MM.1S (cell line): ENCODE data around the gene PTPDC1.

Experiments used
- DNase-seq: peaks from one replicate; pipeline ENCODE4 v3.0.0-alpha.2; 2015
- H2AFZ ChIP-seq: fragments of 300-600 bp; sonication (generic); 2 replicates; pipeline ENCODE4 v1.6.0; 2016; ENCODE audit warnings: antibody characterized with exemption, low read length
- H3F3A ChIP-seq: fragments of 300-600 bp; sonication (generic); 2 replicates; pipeline ENCODE4 v1.6.1; 2016; ENCODE audit warnings: mild to moderate bottlenecking, antibody characterized with exemption, low read length, moderate library complexity, mixed read lengths; ENCODE audit not compliant: insufficient read depth
- H3K27ac ChIP-seq: fragments of 300-600 bp; sonication (generic); 2 replicates; pipeline ENCODE4 v1.5.1; 2016; ENCODE audit warnings: mild to moderate bottlenecking, low read length
- H3K27me3 ChIP-seq: fragments of 300-600 bp; sonication (generic); replicated peaks from 2 replicates; pipeline ENCODE4 v1.6.0; 2016; ENCODE audit warnings: low read length; ENCODE audit not compliant: insufficient read depth
- H3K36me3 ChIP-seq: fragments of 300-600 bp; sonication (generic); replicated peaks from 2 replicates; pipeline ENCODE4 v1.6.1; 2016; ENCODE audit warnings: mild to moderate bottlenecking, low read length, mixed read lengths; ENCODE audit not compliant: insufficient read depth
- H3K4me1 ChIP-seq: fragments of 300-600 bp; sonication (generic); 2 replicates; pipeline ENCODE4 v1.6.1; 2016; ENCODE audit warnings: low read length, mixed read lengths
- H3K4me2 ChIP-seq: fragments of 300-600 bp; sonication (generic); 2 replicates; pipeline ENCODE4 v1.6.0; 2016; ENCODE audit warnings: low read depth, low read length
- H3K4me3 ChIP-seq: fragments of 300-600 bp; sonication (generic); 2 replicates; pipeline ENCODE4 v1.5.1; 2016; ENCODE audit warnings: low read length, mixed read lengths
- H3K79me2 ChIP-seq: fragments of 300-600 bp; sonication (generic); 2 replicates; pipeline ENCODE4 v1.6.1; 2016; ENCODE audit warnings: mixed run types, low read length, mixed read lengths
- H3K9ac ChIP-seq: fragments of 300-600 bp; sonication (generic); 2 replicates; pipeline ENCODE4 v1.6.1; 2016; ENCODE audit warnings: low read length, mixed read lengths
- H3K9me2 ChIP-seq: fragments of 300-600 bp; sonication (generic); replicated peaks from 2 replicates; pipeline ENCODE4 v1.6.1; 2016; ENCODE audit warnings: mild to moderate bottlenecking, low read length, mixed read lengths; ENCODE audit not compliant: insufficient read depth
- H3K9me3 ChIP-seq: fragments of 300-600 bp; sonication (generic); replicated peaks from 2 replicates; pipeline ENCODE4 v1.6.1; 2016; ENCODE audit warnings: mild to moderate bottlenecking, low read length, mixed read lengths; ENCODE audit not compliant: insufficient read depth
- H4K20me1 ChIP-seq: fragments of 300-600 bp; sonication (generic); 2 replicates; pipeline ENCODE4 v1.6.1; 2016; ENCODE audit warnings: mild to moderate bottlenecking, low read length, moderate library complexity, mixed read lengths; ENCODE audit not compliant: insufficient read depth
- EZH2 ChIP-seq: fragments of 300-600 bp; sonication (generic); optimal IDR thresholded peaks from 2 replicates; pipeline ENCODE3; 2017; ENCODE audit warnings: low read depth, mild to moderate bottlenecking, antibody characterized with exemption, low read length, mixed read lengths
- EZH2phosphoT487 ChIP-seq: fragments of 300-600 bp; sonication (generic); IDR thresholded peaks from 2 replicates; pipeline ENCODE4 v1.6.1; 2018; ENCODE audit warnings: antibody characterized with exemption, low read length
- TF ChIP-seq, protein P1 (sequence below): fragments of 300-600 bp; sonication (generic); IDR thresholded peaks from 2 replicates; pipeline ENCODE4 v1.5.1; 2016; ENCODE audit warnings: antibody characterized with exemption, low read length, mixed read lengths

The PTPDC1 gene, protein sequence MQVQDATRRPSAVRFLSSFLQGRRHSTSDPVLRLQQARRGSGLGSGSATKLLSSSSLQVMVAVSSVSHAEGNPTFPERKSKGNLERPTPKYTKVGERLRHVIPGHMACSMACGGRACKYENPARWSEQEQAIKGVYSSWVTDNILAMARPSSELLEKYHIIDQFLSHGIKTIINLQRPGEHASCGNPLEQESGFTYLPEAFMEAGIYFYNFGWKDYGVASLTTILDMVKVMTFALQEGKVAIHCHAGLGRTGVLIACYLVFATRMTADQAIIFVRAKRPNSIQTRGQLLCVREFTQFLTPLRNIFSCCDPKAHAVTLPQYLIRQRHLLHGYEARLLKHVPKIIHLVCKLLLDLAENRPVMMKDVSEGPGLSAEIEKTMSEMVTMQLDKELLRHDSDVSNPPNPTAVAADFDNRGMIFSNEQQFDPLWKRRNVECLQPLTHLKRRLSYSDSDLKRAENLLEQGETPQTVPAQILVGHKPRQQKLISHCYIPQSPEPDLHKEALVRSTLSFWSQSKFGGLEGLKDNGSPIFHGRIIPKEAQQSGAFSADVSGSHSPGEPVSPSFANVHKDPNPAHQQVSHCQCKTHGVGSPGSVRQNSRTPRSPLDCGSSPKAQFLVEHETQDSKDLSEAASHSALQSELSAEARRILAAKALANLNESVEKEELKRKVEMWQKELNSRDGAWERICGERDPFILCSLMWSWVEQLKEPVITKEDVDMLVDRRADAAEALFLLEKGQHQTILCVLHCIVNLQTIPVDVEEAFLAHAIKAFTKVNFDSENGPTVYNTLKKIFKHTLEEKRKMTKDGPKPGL

DNA sequence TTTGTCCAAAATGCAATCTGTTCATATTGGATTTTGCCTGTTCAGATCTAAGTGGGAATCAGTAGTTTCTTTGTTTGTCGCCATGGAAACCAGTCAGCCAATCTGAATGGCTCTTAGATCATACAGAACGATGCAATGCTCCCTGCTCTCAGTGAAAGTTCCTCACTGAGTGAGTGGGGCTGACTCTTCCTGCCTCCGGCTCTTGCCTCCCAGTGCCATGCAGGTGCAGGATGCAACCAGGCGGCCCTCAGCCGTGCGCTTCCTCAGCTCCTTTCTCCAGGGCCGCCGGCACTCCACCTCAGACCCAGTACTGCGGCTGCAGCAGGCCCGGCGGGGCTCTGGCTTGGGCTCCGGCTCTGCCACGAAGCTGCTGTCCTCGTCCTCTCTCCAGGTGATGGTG is at the start of gene PTPDC1:
Gene PTPDC1 (plus strand): TSS at position 151 of the 400 bp plus-strand sequence. CDS start 67 bp downstream, at position 218.
- H3K4me1 ChIP-seq: no peaks in the 10 kb centered on the region
- TF ChIP-seq, protein P1, sequence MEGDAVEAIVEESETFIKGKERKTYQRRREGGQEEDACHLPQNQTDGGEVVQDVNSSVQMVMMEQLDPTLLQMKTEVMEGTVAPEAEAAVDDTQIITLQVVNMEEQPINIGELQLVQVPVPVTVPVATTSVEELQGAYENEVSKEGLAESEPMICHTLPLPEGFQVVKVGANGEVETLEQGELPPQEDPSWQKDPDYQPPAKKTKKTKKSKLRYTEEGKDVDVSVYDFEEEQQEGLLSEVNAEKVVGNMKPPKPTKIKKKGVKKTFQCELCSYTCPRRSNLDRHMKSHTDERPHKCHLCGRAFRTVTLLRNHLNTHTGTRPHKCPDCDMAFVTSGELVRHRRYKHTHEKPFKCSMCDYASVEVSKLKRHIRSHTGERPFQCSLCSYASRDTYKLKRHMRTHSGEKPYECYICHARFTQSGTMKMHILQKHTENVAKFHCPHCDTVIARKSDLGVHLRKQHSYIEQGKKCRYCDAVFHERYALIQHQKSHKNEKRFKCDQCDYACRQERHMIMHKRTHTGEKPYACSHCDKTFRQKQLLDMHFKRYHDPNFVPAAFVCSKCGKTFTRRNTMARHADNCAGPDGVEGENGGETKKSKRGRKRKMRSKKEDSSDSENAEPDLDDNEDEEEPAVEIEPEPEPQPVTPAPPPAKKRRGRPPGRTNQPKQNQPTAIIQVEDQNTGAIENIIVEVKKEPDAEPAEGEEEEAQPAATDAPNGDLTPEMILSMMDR: no peak
- TF ChIP-seq EZH2phosphoT487 (no peak), EZH2 (no peak)
- H3K9ac ChIP-seq: no peak within 1 kb of the TSS
- no peak within 1 kb of the TSS for H3K4me3 ChIP-seq
- no peaks in the 10 kb centered on the region for H3K27me3 ChIP-seq
- no peaks in the 10 kb centered on the region for H3K79me2 ChIP-seq
- H3K27ac ChIP-seq: no peak within 1 kb of the TSS
- no peaks in the 10 kb centered on the region for H4K20me1 ChIP-seq
- no peaks in the 10 kb centered on the region for H3K36me3 ChIP-seq
- H2AFZ ChIP-seq: no peak within 1 kb of the TSS
- DNase-seq: no peak
- no peaks in the 10 kb centered on the region for H3K9me3 ChIP-seq
- H3K9me2 ChIP-seq: no peaks in the 10 kb centered on the region
- H3F3A ChIP-seq: no peaks in the 10 kb centered on the region
- H3K4me2 ChIP-seq: no peak within 1 kb of the TSS

DNA sequence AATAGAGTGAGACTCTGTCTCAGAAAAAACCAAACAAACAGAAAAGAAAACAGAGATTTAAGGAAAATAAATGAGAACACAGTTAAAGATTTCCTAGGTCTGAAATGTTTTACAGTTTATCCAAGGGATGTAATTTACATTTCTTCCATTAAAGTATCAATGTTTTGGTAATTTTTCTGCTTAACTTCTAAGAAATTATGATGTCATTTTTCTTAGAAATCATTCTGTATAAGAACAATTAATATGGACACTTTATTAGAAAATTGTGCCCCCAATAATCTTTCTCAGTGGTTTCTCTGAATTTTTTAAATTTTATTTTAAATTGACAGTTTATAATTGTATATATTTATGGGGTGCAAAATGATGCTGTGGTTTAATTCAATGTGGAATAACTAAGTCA is 49.8 kb upstream of the PTPDC1 start:
- Histone ChIP-seq H3K27ac (no peak overlapping the region), H2AFZ (no peak overlapping the region), H3K4me3 (no peak overlapping the region), H3K27me3 (no peaks in the 10 kb centered on the region), H3F3A (no peaks in the 10 kb centered on the region), H3K79me2 (no peaks in the 10 kb centered on the region), H3K9me3 (no peaks in the 10 kb centered on the region), H4K20me1 (no peaks in the 10 kb centered on the region), H3K9me2 (no peaks in the 10 kb centered on the region), H3K4me1 (no peaks in the 10 kb centered on the region; the same call in 1 of the 2 replicates), H3K4me2 (no peak overlapping the region), H3K36me3 (no peaks in the 10 kb centered on the region), H3K9ac (no peak overlapping the region)
- DNase-seq: no peak
- TF ChIP-seq EZH2 (no peak), EZH2phosphoT487 (no peak)
- TF ChIP-seq, protein P1: no peak

DNA sequence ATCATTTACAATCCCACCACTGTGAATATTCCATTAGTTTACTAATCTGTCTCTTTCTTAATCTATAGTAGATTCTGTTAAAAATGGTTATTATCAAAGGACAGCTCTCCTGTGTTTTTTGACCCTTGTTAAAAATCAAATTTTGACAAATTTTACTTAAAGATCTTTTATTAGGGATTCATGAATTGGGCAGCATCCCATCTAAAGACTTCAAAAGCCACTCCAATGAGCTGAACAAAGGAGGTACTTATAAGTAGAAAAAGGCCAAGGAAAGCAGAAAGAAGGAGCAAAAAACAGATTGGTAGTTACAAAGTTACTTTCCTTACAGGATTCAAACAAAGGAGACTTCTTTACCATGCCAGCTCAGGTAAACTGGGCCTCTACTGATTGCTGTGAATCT is 44.5 kb upstream of the PTPDC1 start:
- DNase-seq: no peak
- Histone ChIP-seq H2AFZ (no peak overlapping the region), H3K4me1 (no peaks in the 10 kb centered on the region), H3K4me3 (no peak overlapping the region), H4K20me1 (no peaks in the 10 kb centered on the region), H3K4me2 (no peak overlapping the region), H3K36me3 (no peaks in the 10 kb centered on the region), H3K27me3 (no peaks in the 10 kb centered on the region), H3K9me3 (no peaks in the 10 kb centered on the region), H3F3A (no peaks in the 10 kb centered on the region), H3K9ac (no peak overlapping the region), H3K27ac (no peak overlapping the region), H3K9me2 (no peaks in the 10 kb centered on the region), H3K79me2 (no peaks in the 10 kb centered on the region)
- no peak for TF ChIP-seq EZH2phosphoT487
